GM12878 (cell line): ENCODE measurements around the gene CAPS. TPM values are rescaled to one million over a fixed set of nuclear protein-coding genes. Genes with fewer than 3 reads are reported as not detected.

Experiments
- ATAC-seq: fragments of 200-7000 bp; cut with Tn5 transposase; 3 replicates; pipeline ENCODE4 v1.9.1; 2020; ENCODE audit warnings: mild to moderate bottlenecking, moderate library complexity
- BruUV-seq: library from RNA; stranded (reverse); fragments of 400-500 nt; replicated peaks from 2 replicates; lab custom pipeline; 2021; lab: Mats Ljungman, UMichigan
- CTCF ChIA-PET: fragments of 300-600 bp; sonication (Branson Sonifier 250); formaldehyde crosslinking; extraction: SDS; loops from one replicate; lab custom pipeline; 2021; ENCODE audit warnings: inconsistent platforms; lab: Yijun Ruan, JAX
- POLR2A ChIA-PET: fragments of 350-600 bp; formaldehyde crosslinking; extraction: SDS; loops from one replicate; lab custom pipeline; 2021; ENCODE audit warnings: inconsistent platforms; lab: Charles Lee
- RAD21 ChIA-PET: fragments of 300-600 bp; sonication (Branson Sonifier 250); formaldehyde crosslinking; loops from one replicate; lab custom pipeline; 2023; ENCODE audit warnings: antibody characterized with exemption; ENCODE audit not compliant: unreplicated experiment; lab: Charles Lee
- SMC1A ChIA-PET: fragments of 300-600 bp; sonication (Branson Sonifier 250); formaldehyde crosslinking; loops from one replicate; lab custom pipeline; 2023; ENCODE audit not compliant: unreplicated experiment, uncharacterized antibody; lab: Charles Lee
- DNase-seq: peaks from one replicate; pipeline ENCODE4 v3.0.0-alpha.2; 2011; ENCODE audit warnings: low read depth, low spot score
- FAIRE-seq: peaks from 3 replicates; lab custom pipeline; 2011; peaks lifted over from hg19 to GRCh38; lab: Jason Lieb, UNC
- H2AFZ ChIP-seq: 2 replicates; pipeline ENCODE4 v1.6.0; 2011; ENCODE audit warnings: low read depth, low read length, control low read depth; ENCODE audit not compliant: control insufficient read depth
- H3K27ac ChIP-seq: 2 replicates; pipeline ENCODE4 v1.5.1; 2011; ENCODE audit warnings: control low read depth; ENCODE audit not compliant: control insufficient read depth, insufficient read depth
- H3K27me3 ChIP-seq, 2 experiments: replicated peaks in 1 of 2; 2 replicates each; pipeline versions ENCODE4 v1.6.0 to v1.6.1; 2011; ENCODE audit warnings: low read length in 1 of 2; ENCODE audit not compliant: control insufficient read depth in 2 of 2, insufficient read depth in 2 of 2
- H3K36me3 ChIP-seq, 2 experiments: 2 replicates each; pipeline ENCODE4 v1.5.1; 2011; ENCODE audit warnings: low read length in 1 of 2; ENCODE audit not compliant: control insufficient read depth in 2 of 2, insufficient read depth in 2 of 2
- H3K4me1 ChIP-seq: 2 replicates; pipeline ENCODE4 v1.6.1; 2011; ENCODE audit warnings: mild to moderate bottlenecking, low read length, moderate library complexity, mixed read lengths; ENCODE audit not compliant: control insufficient read depth, insufficient read depth
- H3K4me2 ChIP-seq: 2 replicates; pipeline ENCODE4 v1.6.0; 2011; ENCODE audit warnings: control low read depth; ENCODE audit not compliant: control insufficient read depth, insufficient read depth
- H3K4me3 ChIP-seq: fragments of 200-600 bp; sonication (generic); 2 replicates; pipeline ENCODE4 v1.5.1; 2016
- H3K79me2 ChIP-seq: 2 replicates; pipeline ENCODE4 v1.6.0; 2011; ENCODE audit warnings: low read length; ENCODE audit not compliant: control insufficient read depth, insufficient read depth
- H3K9ac ChIP-seq: 2 replicates; pipeline ENCODE4 v1.8.0; 2011; ENCODE audit warnings: low read length, control low read depth, mixed read lengths; ENCODE audit not compliant: control insufficient read depth, insufficient read depth
- H3K9me3 ChIP-seq: replicated peaks from 3 replicates; pipeline ENCODE4 v1.5.1; 2011; ENCODE audit warnings: mild to moderate bottlenecking, low read length; ENCODE audit not compliant: control insufficient read depth, insufficient read depth
- H4K20me1 ChIP-seq: 2 replicates; pipeline ENCODE4 v1.6.0; 2011; ENCODE audit not compliant: control insufficient read depth, insufficient read depth
- BCL11A ChIP-seq: IDR thresholded peaks from 2 replicates; pipeline ENCODE4 v1.6.1; 2011; ENCODE audit warnings: low read depth, low read length
- FOXM1 ChIP-seq: IDR thresholded peaks from 2 replicates; pipeline ENCODE4 v1.6.1; 2012; ENCODE audit warnings: low read depth, mild to moderate bottlenecking, inconsistent platforms, low read length, moderate library complexity
- HCFC1 ChIP-seq: fragments of 150-350 bp; IDR thresholded peaks from 2 replicates; pipeline ENCODE4 v1.6.1; 2014; ENCODE audit warnings: low read length
- JUNB ChIP-seq: IDR thresholded peaks from 2 replicates; pipeline ENCODE4 v1.6.1; 2016; ENCODE audit warnings: antibody characterized with exemption, mild to moderate bottlenecking
- MEF2A ChIP-seq: IDR thresholded peaks from 2 replicates; pipeline ENCODE4 v1.6.1; 2011; ENCODE audit warnings: low read depth, mild to moderate bottlenecking, low read length, moderate library complexity; ENCODE audit not compliant: insufficient read depth
- MEF2B ChIP-seq: fragments of 450-650 bp; IDR thresholded peaks from 2 replicates; pipeline ENCODE4 v1.6.1; 2018; ENCODE audit warnings: mild to moderate bottlenecking, moderate library complexity; ENCODE audit not compliant: partially characterized antibody, poor library complexity, severe bottlenecking
- NBN ChIP-seq: fragments of 450-650 bp; IDR thresholded peaks from 2 replicates; pipeline ENCODE4 v1.6.1; 2016
- NR2F1 ChIP-seq: fragments of 450-650 bp; conservative IDR thresholded peaks from 2 replicates; pipeline ENCODE4 v1.6.1; 2017; ENCODE audit warnings: mild to moderate bottlenecking
- PAX8 ChIP-seq: fragments of 450-650 bp; IDR thresholded peaks from 2 replicates; pipeline ENCODE4 v1.6.1; 2017; ENCODE audit warnings: mild to moderate bottlenecking, moderate library complexity
- SMAD1 ChIP-seq: fragments of 450-650 bp; IDR thresholded peaks from 2 replicates; pipeline ENCODE4 v1.6.1; 2018; ENCODE audit warnings: mild to moderate bottlenecking, low read depth; ENCODE audit not compliant: partially characterized antibody
- TAF1 ChIP-seq: IDR thresholded peaks from 2 replicates; pipeline ENCODE4 v1.6.1; 2011; ENCODE audit warnings: mild to moderate bottlenecking, low read depth, low read length, borderline replicate concordance
- TARDBP ChIP-seq: IDR thresholded peaks from 2 replicates; pipeline ENCODE4 v1.6.1; 2016; ENCODE audit warnings: borderline replicate concordance
- TBL1XR1 ChIP-seq: IDR thresholded peaks from 2 replicates; pipeline ENCODE4 v1.6.1; 2012; ENCODE audit warnings: low read depth, low read length, improper control_type of control experiment
- WGBS: methylation state at CpG from one replicate; pipeline ENCODE4 v1.1.6; 2016; ENCODE audit warnings: low lambda C conversion rate; ENCODE audit not compliant: insufficient replicate concordance, insufficient coverage; ENCODE audit errors: missing lambda C conversion rate; 5-methylcytosine and 5-hydroxymethylcytosine counted together
- in situ Hi-C: fragments of 300-500 bp; cut with MboI; formaldehyde crosslinking; loops from 9 replicates; pipeline ENCODE4 v1.14.3; 2018; ENCODE audit warnings: mixed read lengths
- intact Hi-C: fragments of 100-400 bp; cut with micrococcal nuclease; formaldehyde crosslinking; loops from one replicate; pipeline ENCODE4 v1.14.2; 2022; ENCODE audit not compliant: unreplicated experiment
- polyA plus RNA-seq, 11 experiments: library from polyadenylated mRNA; depleted of rRNA in 4 of 11; unstranded in 6 of 11; stranded (reverse) in 5 of 11; fragments of >200 nt; fragmentation: Nextera tagmentation in 4 of 11; fragmentation: Illumina TruSeq in 1 of 11; extraction: Ambion mirVana in 4 of 11; extraction: Trizol in 1 of 11; gene quantifications; 1 replicate in 1 of 11; 2 replicates in 10 of 11; pipeline versions ENCODE4 v1.2.1 to v1.2.3, GENCODE V29; 2011 to 2016; ENCODE audit warnings: inconsistent platforms in 2 of 11, missing spikeins in 2 of 11, low read depth in 1 of 11
- total RNA-seq, 4 experiments: library from RNA; depleted of rRNA in 3 of 4; stranded (reverse); fragments of >200 nt in 3 of 4; fragmentation: Illumina TruSeq in 1 of 4; extraction: Trizol in 1 of 4; gene quantifications; 2 replicates each; pipeline versions ENCODE4 v1.2.1 to v1.2.3, GENCODE V29; 2013 to 2021
- TF ChIP-seq, protein P1 (sequence below): IDR thresholded peaks from 2 replicates; pipeline ENCODE4 v1.6.1; 2012; ENCODE audit warnings: low read depth, low read length, improper control_type of control experiment
- TF ChIP-seq, protein P2 (sequence below): IDR thresholded peaks from 2 replicates; pipeline ENCODE4 v1.6.1; 2012; ENCODE audit warnings: low read length, inconsistent platforms
- TF ChIP-seq, protein P3 (sequence below): IDR thresholded peaks from 2 replicates; pipeline ENCODE4 v1.6.1; 2011; ENCODE audit warnings: low read depth, low read length, improper control_type of control experiment, borderline replicate concordance

Gene CAPS
- total and polyA plus RNA-seq, 10 of the 15 experiments (the other 5 are each of a cell fraction or from before 2014, with no cell fraction given), result 0.09 to 6.9 (median 2.9) TPM

GRCh38 chr19:5891572-5891937 lies 22.5 kb upstream of the CAPS start:
- no TSS peak for BruUV-seq
- in situ Hi-C loops, result no loop called here
- Histone ChIP-seq H3K27me3 (no peaks in the 10 kb centered on the region), H3K36me3 (peaks cover under 1 to 10% of the 10 kb centered on the region in 2 experiments; a peak in 3 of 4 replicates), H4K20me1 (peaks cover 3% of the 10 kb centered on the region; the same call in 1 of the 2 replicates), H3K79me2 (no peaks in the 10 kb centered on the region), H3K4me2 (no peak overlapping the region), H3K27ac (no peak overlapping the region), H2AFZ (no peak overlapping the region), H3K9me3 (no peaks in the 10 kb centered on the region), H3K9ac (no peak overlapping the region), H3K4me1 (no peaks in the 10 kb centered on the region), H3K4me3 (no peak overlapping the region)
- WGBS, result 41% methylated on average over 4 of the region's 4 CpGs
- ChIA-PET CTCF (interaction anchor here (1.3 to 1.7 kb wide), 3 partner anchors 76 to 118 kb away, joined by 4 to 6 read pairs (median 5); partner anchors contain the start of gene NRTN), POLR2A (no interaction called here), SMC1A (no interaction called here), RAD21 (interaction anchor here (0.6 kb wide), 1 partner anchor 13 kb away, joined by 3 read pairs; the partner anchor contains the start of gene VMAC)
- TF ChIP-seq PAX8, result no peak
- no peak for TF ChIP-seq HCFC1
- TF ChIP-seq, protein P1, sequence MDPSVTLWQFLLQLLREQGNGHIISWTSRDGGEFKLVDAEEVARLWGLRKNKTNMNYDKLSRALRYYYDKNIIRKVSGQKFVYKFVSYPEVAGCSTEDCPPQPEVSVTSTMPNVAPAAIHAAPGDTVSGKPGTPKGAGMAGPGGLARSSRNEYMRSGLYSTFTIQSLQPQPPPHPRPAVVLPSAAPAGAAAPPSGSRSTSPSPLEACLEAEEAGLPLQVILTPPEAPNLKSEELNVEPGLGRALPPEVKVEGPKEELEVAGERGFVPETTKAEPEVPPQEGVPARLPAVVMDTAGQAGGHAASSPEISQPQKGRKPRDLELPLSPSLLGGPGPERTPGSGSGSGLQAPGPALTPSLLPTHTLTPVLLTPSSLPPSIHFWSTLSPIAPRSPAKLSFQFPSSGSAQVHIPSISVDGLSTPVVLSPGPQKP, result no peak
- TF ChIP-seq, protein P2, sequence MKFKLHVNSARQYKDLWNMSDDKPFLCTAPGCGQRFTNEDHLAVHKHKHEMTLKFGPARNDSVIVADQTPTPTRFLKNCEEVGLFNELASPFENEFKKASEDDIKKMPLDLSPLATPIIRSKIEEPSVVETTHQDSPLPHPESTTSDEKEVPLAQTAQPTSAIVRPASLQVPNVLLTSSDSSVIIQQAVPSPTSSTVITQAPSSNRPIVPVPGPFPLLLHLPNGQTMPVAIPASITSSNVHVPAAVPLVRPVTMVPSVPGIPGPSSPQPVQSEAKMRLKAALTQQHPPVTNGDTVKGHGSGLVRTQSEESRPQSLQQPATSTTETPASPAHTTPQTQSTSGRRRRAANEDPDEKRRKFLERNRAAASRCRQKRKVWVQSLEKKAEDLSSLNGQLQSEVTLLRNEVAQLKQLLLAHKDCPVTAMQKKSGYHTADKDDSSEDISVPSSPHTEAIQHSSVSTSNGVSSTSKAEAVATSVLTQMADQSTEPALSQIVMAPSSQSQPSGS, result 0 out of 2 replicates have a peak, but pooled peaks have one; percentile 48
- TF ChIP-seq NBN, result no peak
- no peak for TF ChIP-seq BCL11A
- 0 out of 2 replicates have a peak, but pooled peaks have one; percentile 25 for TF ChIP-seq FOXM1
- no peak for TF ChIP-seq SMAD1
- TF ChIP-seq MEF2A, result no peak
- TF ChIP-seq TAF1, result no peak
- TF ChIP-seq TARDBP, result no peak
- TF ChIP-seq, protein P3, sequence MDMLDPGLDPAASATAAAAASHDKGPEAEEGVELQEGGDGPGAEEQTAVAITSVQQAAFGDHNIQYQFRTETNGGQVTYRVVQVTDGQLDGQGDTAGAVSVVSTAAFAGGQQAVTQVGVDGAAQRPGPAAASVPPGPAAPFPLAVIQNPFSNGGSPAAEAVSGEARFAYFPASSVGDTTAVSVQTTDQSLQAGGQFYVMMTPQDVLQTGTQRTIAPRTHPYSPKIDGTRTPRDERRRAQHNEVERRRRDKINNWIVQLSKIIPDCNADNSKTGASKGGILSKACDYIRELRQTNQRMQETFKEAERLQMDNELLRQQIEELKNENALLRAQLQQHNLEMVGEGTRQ, result no peak
- no peak for TF ChIP-seq MEF2B
- TF ChIP-seq TBL1XR1, result no peak
- no peak for TF ChIP-seq JUNB
- TF ChIP-seq NR2F1, result no peak
- FAIRE-seq (no peak), ATAC-seq (no peak), DNase-seq (no peak)
- intact Hi-C loops, result no loop called here
